C4-2B (cell line): ENCODE data around the gene ADAM15.

ENCODE experiments used
- CTCF ChIP-seq: fragments of 450-650 bp; conservative IDR thresholded peaks from 2 replicates; pipeline ENCODE4 v1.5.1; 2017; ENCODE audit warnings: mild to moderate bottlenecking
- ZFX ChIP-seq: fragments of 450-650 bp; IDR thresholded peaks from 2 replicates; pipeline ENCODE4 v1.6.1; 2017

- TF ChIP-seq CTCF (no peak), ZFX (no peak)
These were observed 34.8 kb upstream of the ADAM15 start for GRCh38 chr1:155016231-155016831.
